Anterior cingulate cortex (tissue), 58 donors: Measurements from ENCODE around the gene CFAP65.

ENCODE experiments used
- DNase-seq, 58 donors: peaks; one replicate each; lab custom pipeline; 2025; lab: John Stamatoyannopoulos, UW

CFAP65 gene

GRCh38 chr2:218981881-218982585, 59.3 kb downstream of the CFAP65 start:
- DNase-seq = peak in 1 of 58 donors; percentile 12

GRCh38 chr2:218981390-218981880, 59.9 kb downstream of the CFAP65 start:
- DNase-seq = no peak

DNA sequence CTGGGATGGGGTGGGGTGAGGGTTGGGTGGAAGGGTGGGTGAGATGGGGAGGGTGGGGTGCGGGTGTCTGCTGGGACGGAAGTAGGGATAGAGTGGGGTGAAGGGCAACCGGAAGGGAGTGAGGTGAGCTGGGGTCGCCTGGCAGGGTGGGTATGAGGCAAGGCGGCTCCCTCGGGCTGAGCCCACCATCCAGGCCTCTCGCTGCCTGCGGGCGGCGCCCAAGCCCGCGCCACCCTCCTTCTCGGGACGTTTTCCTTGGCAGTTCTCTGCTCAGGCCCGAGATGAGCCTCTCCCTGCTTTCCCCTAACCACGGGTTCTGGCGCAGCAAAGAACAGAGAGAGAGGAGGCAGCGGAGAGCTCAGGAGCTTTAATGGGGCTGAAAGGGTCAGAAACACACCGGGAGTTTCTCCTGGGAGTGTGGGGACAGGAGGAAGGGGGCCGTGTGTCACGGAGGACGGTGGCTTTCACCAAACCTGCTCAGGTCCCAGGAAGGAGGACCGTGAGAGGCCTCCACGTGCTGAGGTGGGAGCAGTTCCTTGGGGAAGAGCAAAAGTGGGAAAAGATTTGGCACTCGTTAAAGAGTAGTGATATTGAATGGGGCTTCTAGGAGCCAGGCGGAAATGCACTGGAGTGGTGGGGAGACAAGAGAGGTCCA, 60.5 kb downstream of the CFAP65 start:
- DNase-seq = no peak

- DNase-seq = peak in 53 of 58 donors; percentile 17 to 84 (median 55)
Observed at GRCh38 chr2:218979846-218980734, 61.2 kb downstream of the CFAP65 start.

GRCh38 chr2:218975060-218975777, 66.1 kb downstream of the CFAP65 start:
- DNase-seq = no peak

DNA sequence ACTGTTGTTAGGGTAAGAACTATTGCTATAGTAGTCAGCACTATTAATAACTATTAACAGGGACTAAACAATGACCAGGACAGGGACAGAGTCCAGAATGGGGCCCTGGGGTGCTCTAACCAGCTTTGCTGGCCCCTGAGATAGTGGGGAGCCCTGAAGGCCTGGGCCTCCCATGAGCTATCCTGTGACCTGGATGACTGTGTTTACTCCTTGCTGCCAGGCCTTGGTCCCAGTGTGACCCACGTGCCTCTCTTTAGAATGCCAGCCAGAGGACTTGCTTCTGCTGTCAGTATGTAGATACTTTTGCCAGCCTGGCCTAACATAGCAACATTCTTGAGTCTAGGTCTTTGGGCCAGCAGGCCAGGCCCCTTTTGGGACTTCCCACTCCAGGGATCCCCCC, 70.4 kb downstream of the CFAP65 start:
- DNase-seq = no peak

DNA sequence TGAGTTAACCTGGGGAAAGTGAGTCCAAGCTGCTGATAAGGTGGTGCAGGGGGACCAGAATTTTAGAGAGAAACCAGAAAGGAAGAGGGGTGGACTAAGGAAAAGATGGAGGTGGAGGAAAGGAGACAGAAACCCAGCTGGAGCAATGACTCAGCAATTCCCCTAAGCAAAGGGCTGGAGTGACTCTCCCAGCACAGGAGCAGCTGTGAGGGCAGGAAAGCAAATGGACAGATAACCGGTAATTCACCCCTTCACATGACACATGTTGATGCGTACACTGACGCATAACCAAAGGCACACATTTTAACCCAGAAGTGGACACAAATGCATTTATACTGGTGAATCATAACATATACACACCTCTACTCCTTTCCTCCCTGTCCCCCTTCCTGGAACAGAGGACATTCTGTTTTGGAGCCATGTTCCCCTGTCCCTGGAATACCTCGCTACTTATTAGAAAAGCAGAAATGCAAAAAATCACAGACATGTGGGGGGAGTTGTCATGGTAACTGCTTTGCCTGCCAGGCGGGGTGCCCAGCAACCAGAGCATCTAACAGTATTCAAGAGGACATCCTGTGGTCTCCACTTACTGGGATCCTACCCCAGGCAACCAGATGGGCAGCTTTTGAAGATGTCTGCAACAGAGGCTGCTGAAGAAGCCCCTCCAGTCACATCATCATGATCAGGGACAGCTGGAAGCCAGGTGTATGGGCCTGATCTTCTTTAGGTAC, 77.1 kb downstream of the CFAP65 start:
- peak in 10 of 58 donors; percentile 11 to 62 (median 30) for DNase-seq

- no peak for DNase-seq
Observed at GRCh38 chr2:218963601-218964000, 77.7 kb downstream of the CFAP65 start.

DNA sequence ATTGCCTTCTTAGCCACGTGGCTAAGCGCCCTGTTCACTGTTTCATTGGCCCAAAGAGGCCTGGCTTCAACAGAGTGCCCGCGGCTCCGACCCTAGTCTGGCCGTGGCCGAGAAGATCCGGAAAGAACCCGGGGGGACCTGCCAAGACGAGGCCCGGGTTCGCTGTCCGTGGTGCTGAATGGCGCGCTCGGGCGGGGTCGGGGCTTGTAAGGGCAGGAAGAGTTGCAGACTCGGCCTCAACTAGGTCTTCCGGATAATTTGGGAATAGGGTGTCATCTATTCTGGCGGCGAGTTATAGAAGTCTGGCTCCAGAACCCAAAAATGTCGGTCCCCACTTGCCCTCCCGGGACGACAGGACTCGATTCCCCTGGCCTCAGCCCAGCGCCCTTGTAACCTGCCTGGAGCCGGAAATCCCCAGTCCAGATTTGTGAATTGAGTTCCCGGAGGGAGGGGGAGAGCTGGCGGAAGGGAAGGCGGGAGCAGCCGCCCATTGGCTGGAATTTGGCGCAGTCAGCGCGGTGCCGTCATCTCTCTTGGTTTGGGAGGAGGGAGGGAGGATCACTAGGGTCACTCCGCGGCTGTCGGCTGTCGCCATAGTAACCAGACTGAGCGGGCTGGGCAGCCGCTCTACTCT, 78.3 kb downstream of the CFAP65 start:
- peak in 52 of 58 donors; percentile 22 to 90 (median 63) for DNase-seq

- DNase-seq = no peak
Observed at GRCh38 chr2:218961651-218962570, 79.4 kb downstream of the CFAP65 start.

DNA sequence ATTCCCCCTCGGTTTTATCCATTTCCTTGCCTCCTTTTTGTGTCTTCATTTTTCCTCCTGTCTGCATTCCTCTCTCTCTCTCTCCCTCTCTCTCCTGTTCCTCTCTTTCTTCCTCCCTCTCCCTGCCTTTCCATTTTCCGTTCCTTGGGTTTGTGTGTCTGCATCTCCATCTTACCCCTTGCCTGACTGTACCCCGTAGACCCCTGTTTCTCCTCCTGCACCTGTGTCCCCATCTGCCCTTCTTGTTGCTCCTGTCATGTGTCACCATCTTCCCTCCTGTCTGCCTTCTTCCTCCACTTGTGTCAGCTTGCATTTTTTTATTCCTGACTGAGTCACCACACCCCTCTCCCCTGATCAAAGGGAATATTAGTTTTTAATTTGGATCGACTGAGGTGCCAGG, 80.1 kb downstream of the CFAP65 start:
- no peak for DNase-seq

- DNase-seq = no peak
Observed at GRCh38 chr2:218960309-218961165, 80.8 kb downstream of the CFAP65 start.

DNA sequence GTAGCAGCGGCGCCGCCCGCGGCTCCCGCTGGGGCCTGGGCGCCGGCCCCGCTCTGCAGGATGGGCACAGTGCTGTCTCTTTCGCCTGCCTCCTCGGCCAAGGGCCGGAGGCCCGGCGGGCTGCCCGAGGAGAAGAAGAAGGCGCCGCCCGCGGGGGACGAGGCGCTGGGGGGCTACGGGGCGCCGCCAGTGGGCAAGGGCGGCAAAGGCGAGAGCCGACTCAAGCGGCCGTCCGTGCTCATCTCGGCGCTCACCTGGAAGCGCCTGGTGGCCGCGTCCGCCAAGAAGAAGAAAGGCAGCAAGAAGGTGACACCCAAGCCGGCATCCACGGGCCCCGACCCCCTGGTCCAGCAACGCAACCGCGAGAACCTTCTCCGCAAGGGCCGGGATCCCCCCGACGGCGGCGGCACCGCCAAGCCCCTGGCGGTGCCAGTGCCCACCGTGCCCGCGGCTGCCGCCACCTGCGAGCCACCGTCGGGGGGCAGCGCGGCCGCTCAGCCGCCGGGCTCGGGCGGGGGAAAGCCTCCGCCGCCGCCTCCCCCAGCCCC, 81.5 kb downstream of the CFAP65 start:
- DNase-seq = no peak

- DNase-seq = peak in 56 of 58 donors; percentile 21 to 95 (median 74)
Observed at GRCh38 chr2:218959141-218959731, 82.1 kb downstream of the CFAP65 start, which contains the start of gene CDK5R2. Gene CDK5R2, plus strand, starts transcription at chr2:218959666. Its CDS starts 155 bp downstream, at chr2:218959821.

DNA sequence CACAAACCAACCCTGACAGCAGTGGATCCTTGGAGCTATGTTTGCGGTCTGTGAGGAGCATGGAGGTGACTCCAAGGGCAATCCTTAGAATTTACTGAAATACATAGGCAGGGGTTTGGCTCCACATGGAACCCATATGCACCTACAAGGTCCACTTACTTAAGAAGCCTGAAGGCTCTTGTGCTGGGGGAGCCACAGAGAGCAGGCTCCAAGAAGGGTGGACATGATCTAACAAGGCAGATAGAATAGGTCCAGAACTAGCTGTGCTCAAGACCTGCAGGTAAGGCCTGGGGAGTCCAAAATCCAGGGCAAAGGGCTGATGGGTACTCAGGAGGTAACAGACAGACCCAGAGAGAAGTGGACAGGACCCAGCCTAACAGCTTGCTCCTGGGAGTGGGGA, 83.0 kb downstream of the CFAP65 start:
- no peak for DNase-seq

- no peak for DNase-seq
Observed at GRCh38 chr2:218957671-218958070, 83.6 kb downstream of the CFAP65 start.
